ENCODE results near the gene ANXA1. TPM values are rescaled to one million over a fixed set of nuclear protein-coding genes. Genes with fewer than 3 reads are reported as not detected.
A peak's percentile ranks its signal among the peaks of the same experiment; 100 is the strongest.
"Not testable (repeated sequence)": the region's sequence is repeated elsewhere in the genome, so short reads cannot be mapped to it uniquely, and the experiment has no call there.

ANXA1 gene
- total RNA-seq, 1 experiment from 2014 or later: 731 TPM

GRCh38 chr9:73183428-73183827 is 31.8 kb downstream of the ANXA1 start:
- H3K27ac Mint-ChIP-seq (ENCODE audit: low read depth, unreplicated experiment): no peak overlapping the region
- no peaks in the 10 kb centered on the region for H3K4me1 Mint-ChIP-seq (ENCODE audit: insufficient read depth, unreplicated experiment)
- TF ChIP-seq CTCF (IDR thresholded peaks at IDR 0.05; ENCODE audit: unreplicated experiment): no peak
- intact Hi-C loops (cut with micrococcal nuclease): loop anchor here (5.0 to 10.0 kb wide), 3 partner anchors 161 to 899 kb away; no protein-coding TSS in a partner anchor
- ChIA-PET CTCF (interaction anchor here (0.5 to 9.0 kb wide), 20 partner anchors 12 to 1578 kb away, joined by 3 to 99 read pairs (median 5); no protein-coding TSS in a partner anchor), POLR2A (interaction anchor here (0.9 to 1.4 kb wide), 2 partner anchors 76 kb away, joined by 4 to 5 read pairs; no protein-coding TSS in a partner anchor)
- H3K27me3 Mint-ChIP-seq (ENCODE audit: insufficient read depth, unreplicated experiment): peaks cover 34% of the 10 kb centered on the region
- H3K36me3 Mint-ChIP-seq (ENCODE audit: insufficient read depth, unreplicated experiment): no peaks in the 10 kb centered on the region
- peaks cover 7% of the 10 kb centered on the region for H3K9me3 Mint-ChIP-seq (ENCODE audit: unreplicated experiment)
- BruUV-seq (replicated peaks): no TSS peak
- no peak overlapping the region for H3K4me3 Mint-ChIP-seq (ENCODE audit: unreplicated experiment)
- no peak for DNase-seq (ENCODE audit: unreplicated experiment)

- intact Hi-C loops (cut with micrococcal nuclease): loop anchor here (1.0 to 10.0 kb wide), 6 partner anchors 77 to 899 kb away; no protein-coding TSS in a partner anchor
- BruUV-seq (replicated peaks): no TSS peak
- H3K4me3 Mint-ChIP-seq (ENCODE audit: unreplicated experiment): no peak overlapping the region
- ChIA-PET CTCF (interaction anchor here (0.5 to 9.0 kb wide), 21 partner anchors 8 to 1578 kb away, joined by 3 to 99 read pairs (median 5); no protein-coding TSS in a partner anchor), POLR2A (interaction anchor here (0.9 kb wide), 1 partner anchor 77 kb away, joined by 4 read pairs; no protein-coding TSS in a partner anchor)
- H3K36me3 Mint-ChIP-seq (ENCODE audit: insufficient read depth, unreplicated experiment): no peaks in the 10 kb centered on the region
- H3K4me1 Mint-ChIP-seq (ENCODE audit: insufficient read depth, unreplicated experiment): no peaks in the 10 kb centered on the region
- peaks cover 42% of the 10 kb centered on the region for H3K27me3 Mint-ChIP-seq (ENCODE audit: insufficient read depth, unreplicated experiment)
- peak; percentile 59 for DNase-seq (ENCODE audit: unreplicated experiment)
- TF ChIP-seq CTCF (IDR thresholded peaks at IDR 0.05; ENCODE audit: unreplicated experiment): peak; percentile 48
- no peak overlapping the region for H3K27ac Mint-ChIP-seq (ENCODE audit: low read depth, unreplicated experiment)
- H3K9me3 Mint-ChIP-seq (ENCODE audit: unreplicated experiment): peaks cover 8% of the 10 kb centered on the region
These were observed 32.5 kb downstream of the ANXA1 start for GRCh38 chr9:73183917-73184861.

- H3K27me3 Mint-ChIP-seq (ENCODE audit: insufficient read depth, unreplicated experiment): peaks cover 49% of the 10 kb centered on the region
These were observed 39.4 kb downstream of the ANXA1 start for GRCh38 chr9:73191109-73191508.

GRCh38 chr9:73194284-73194683 is 42.6 kb downstream of the ANXA1 start:
- Mint-ChIP-seq H3K9me3 (ENCODE audit: unreplicated experiment) (no peaks in the 10 kb centered on the region), H3K27me3 (ENCODE audit: insufficient read depth, unreplicated experiment) (peaks cover 44% of the 10 kb centered on the region), H3K4me3 (ENCODE audit: unreplicated experiment) (no peak overlapping the region), H3K27ac (ENCODE audit: low read depth, unreplicated experiment) (no peak overlapping the region), H3K36me3 (ENCODE audit: insufficient read depth, unreplicated experiment) (no peaks in the 10 kb centered on the region), H3K4me1 (ENCODE audit: insufficient read depth, unreplicated experiment) (no peaks in the 10 kb centered on the region)
- no TSS peak for BruUV-seq (replicated peaks)
- ChIA-PET POLR2A (no interaction called here), CTCF (interaction anchor here (0.7 kb wide), 1 partner anchor 372 kb away, joined by 4 read pairs; no protein-coding TSS in a partner anchor)
- intact Hi-C loops (cut with micrococcal nuclease): no loop called here
- DNase-seq (ENCODE audit: unreplicated experiment): no peak
- no peak for TF ChIP-seq CTCF (IDR thresholded peaks at IDR 0.05; ENCODE audit: unreplicated experiment)

More at GRCh38 chr9:73191109-73191508, 39.4 kb downstream of the ANXA1 start:
- intact Hi-C loops (cut with micrococcal nuclease); POLR2A ChIA-PET; H3K9me3 Mint-ChIP-seq (ENCODE audit: unreplicated experiment); H3K4me3 Mint-ChIP-seq (ENCODE audit: unreplicated experiment); DNase-seq (ENCODE audit: unreplicated experiment); H3K36me3 Mint-ChIP-seq (ENCODE audit: insufficient read depth, unreplicated experiment); H3K4me1 Mint-ChIP-seq (ENCODE audit: insufficient read depth, unreplicated experiment); CTCF ChIA-PET; H3K27ac Mint-ChIP-seq (ENCODE audit: low read depth, unreplicated experiment); BruUV-seq (replicated peaks): not testable (repeated sequence)
